Measurements from ENCODE around the gene AKAP1. TPM values are rescaled to one million over a fixed set of nuclear protein-coding genes. Genes with fewer than 3 reads are reported as not detected.

AKAP1 gene
- polyA plus RNA-seq, 1 donor (not counting 4 experiments of a cell fraction or from before 2014, with no cell fraction given), result 24.1 TPM

DNA sequence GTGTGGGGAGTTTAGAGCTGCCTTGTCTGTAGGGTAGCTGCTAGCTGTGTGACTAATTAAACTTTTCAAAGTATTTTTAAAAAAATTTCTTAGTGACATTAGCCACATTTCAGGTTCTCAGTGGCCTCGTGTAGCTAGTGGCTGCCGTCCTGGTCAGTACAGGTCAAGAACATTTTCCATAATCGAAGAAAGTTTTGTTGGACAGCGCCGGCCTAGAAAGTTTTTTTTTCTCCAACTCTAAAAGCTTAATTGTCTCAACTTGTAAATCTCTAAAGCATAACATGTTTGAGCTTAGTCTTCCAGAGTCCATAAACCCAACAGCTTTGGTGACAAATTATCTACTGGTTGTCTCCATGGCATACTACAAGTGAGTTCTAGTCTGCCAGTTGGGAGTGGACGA is 4.3 kb downstream of the AKAP1 start:
- Histone ChIP-seq H3K4me2 (ENCODE audit: control insufficient read depth, extremely low read depth, insufficient read depth, low read depth, low read length) (no peak overlapping the region), H4K20me1 (ENCODE audit: control insufficient read depth, extremely low read depth, insufficient read depth, low read length) (peaks cover 3% of the 10 kb centered on the region), H3K4me3 (ENCODE audit: control insufficient read depth in 2 of 3, extremely low read depth in 1 of 3, insufficient read depth in 2 of 3, low read depth in 1 of 3, low read length in 3 of 3) (no peak overlapping the region), H3K4me1 (ENCODE audit: control insufficient read depth, extremely low read depth, insufficient read depth, low read length) (peaks cover 23% of the 10 kb centered on the region), H3K9me3 (ENCODE audit: control insufficient read depth, low read depth, low read length) (no peaks in the 10 kb centered on the region), H3K9me1 (ENCODE audit: control insufficient read depth, extremely low read depth, insufficient read depth, low read length) (peaks cover 2% of the 10 kb centered on the region), H2AFZ (ENCODE audit: control insufficient read depth, low read length) (no peak overlapping the region), H3K79me2 (ENCODE audit: control insufficient read depth, insufficient read depth, low read length) (peaks cover 75% of the 10 kb centered on the region), H3K36me3 (ENCODE audit: control insufficient read depth in 2 of 2, extremely low read depth in 1 of 2, insufficient read depth in 2 of 2, low read length in 2 of 2) (no peaks in the 10 kb centered on the region), H3K27ac (ENCODE audit: control insufficient read depth, insufficient read depth, low read length) (no peak overlapping the region), H3K27me3 (ENCODE audit: control insufficient read depth, extremely low read depth, insufficient read depth, low read length) (no peaks in the 10 kb centered on the region), H3K9ac (ENCODE audit: control insufficient read depth, extremely low read depth, insufficient read depth, low read length) (no peak overlapping the region)
- FAIRE-seq (no peak), DNase-seq (ENCODE audit: low read depth, low spot score) (no peak)
- dilution Hi-C loops (cut with MboI; ENCODE audit: extremely low pct_ligation_motif_present, low sequenced_read_pairs), result no loop called here
- no peak for TF ChIP-seq EZH2 (IDR thresholded peaks at IDR 0.05; ENCODE audit: low read length)
- TF ChIP-seq, protein P1, sequence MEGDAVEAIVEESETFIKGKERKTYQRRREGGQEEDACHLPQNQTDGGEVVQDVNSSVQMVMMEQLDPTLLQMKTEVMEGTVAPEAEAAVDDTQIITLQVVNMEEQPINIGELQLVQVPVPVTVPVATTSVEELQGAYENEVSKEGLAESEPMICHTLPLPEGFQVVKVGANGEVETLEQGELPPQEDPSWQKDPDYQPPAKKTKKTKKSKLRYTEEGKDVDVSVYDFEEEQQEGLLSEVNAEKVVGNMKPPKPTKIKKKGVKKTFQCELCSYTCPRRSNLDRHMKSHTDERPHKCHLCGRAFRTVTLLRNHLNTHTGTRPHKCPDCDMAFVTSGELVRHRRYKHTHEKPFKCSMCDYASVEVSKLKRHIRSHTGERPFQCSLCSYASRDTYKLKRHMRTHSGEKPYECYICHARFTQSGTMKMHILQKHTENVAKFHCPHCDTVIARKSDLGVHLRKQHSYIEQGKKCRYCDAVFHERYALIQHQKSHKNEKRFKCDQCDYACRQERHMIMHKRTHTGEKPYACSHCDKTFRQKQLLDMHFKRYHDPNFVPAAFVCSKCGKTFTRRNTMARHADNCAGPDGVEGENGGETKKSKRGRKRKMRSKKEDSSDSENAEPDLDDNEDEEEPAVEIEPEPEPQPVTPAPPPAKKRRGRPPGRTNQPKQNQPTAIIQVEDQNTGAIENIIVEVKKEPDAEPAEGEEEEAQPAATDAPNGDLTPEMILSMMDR (optimal IDR thresholded peaks at IDR 0.05 in 1 of 3, IDR thresholded peaks at IDR 0.05 in 1 of 3, conservative IDR thresholded peaks at IDR 0.05 in 1 of 3; ENCODE audit: extremely low read depth in 1 of 3, insufficient read depth in 2 of 3, low read length in 3 of 3), result no peak

GRCh38 chr17:57090560-57091185 is 5.6 kb downstream of the AKAP1 start:
- Histone ChIP-seq H3K9me3 (ENCODE audit: control insufficient read depth, low read depth, low read length) (no peaks in the 10 kb centered on the region), H3K9ac (ENCODE audit: control insufficient read depth, extremely low read depth, insufficient read depth, low read length) (no peak overlapping the region), H3K27me3 (ENCODE audit: control insufficient read depth, extremely low read depth, insufficient read depth, low read length) (no peaks in the 10 kb centered on the region), H4K20me1 (ENCODE audit: control insufficient read depth, extremely low read depth, insufficient read depth, low read length) (peaks cover 3% of the 10 kb centered on the region), H3K36me3 (ENCODE audit: control insufficient read depth in 2 of 2, extremely low read depth in 1 of 2, insufficient read depth in 2 of 2, low read length in 2 of 2) (peaks cover 0 to 2% of the 10 kb centered on the region in 2 experiments), H3K4me3 (ENCODE audit: control insufficient read depth in 2 of 3, extremely low read depth in 1 of 3, insufficient read depth in 2 of 3, low read depth in 1 of 3, low read length in 3 of 3) (no peak overlapping the region), H3K4me2 (ENCODE audit: control insufficient read depth, extremely low read depth, insufficient read depth, low read depth, low read length) (no peak overlapping the region), H3K9me1 (ENCODE audit: control insufficient read depth, extremely low read depth, insufficient read depth, low read length) (peaks cover 2% of the 10 kb centered on the region), H3K4me1 (ENCODE audit: control insufficient read depth, extremely low read depth, insufficient read depth, low read length) (peaks cover 23% of the 10 kb centered on the region), H3K27ac (ENCODE audit: control insufficient read depth, insufficient read depth, low read length) (no peak overlapping the region), H3K79me2 (ENCODE audit: control insufficient read depth, insufficient read depth, low read length) (peaks cover 85% of the 10 kb centered on the region), H2AFZ (ENCODE audit: control insufficient read depth, low read length) (no peak overlapping the region)
- TF ChIP-seq, protein P1 (optimal IDR thresholded peaks at IDR 0.05 in 1 of 3, IDR thresholded peaks at IDR 0.05 in 1 of 3, conservative IDR thresholded peaks at IDR 0.05 in 1 of 3; ENCODE audit: extremely low read depth in 1 of 3, insufficient read depth in 2 of 3, low read length in 3 of 3), result no peak
- no peak for TF ChIP-seq EZH2 (IDR thresholded peaks at IDR 0.05; ENCODE audit: low read length)
- dilution Hi-C loops (cut with MboI; ENCODE audit: extremely low pct_ligation_motif_present, low sequenced_read_pairs), result no loop called here
- no peak for DNase-seq (ENCODE audit: low read depth, low spot score)
- no peak for FAIRE-seq
